Smooth muscle cell (in vitro differentiated cells): ENCODE results near the gene MYOZ3. TPM values are rescaled to one million over a fixed set of nuclear protein-coding genes. Genes with fewer than 3 reads are reported as not detected.

Source experiments
- DNase-seq: peaks from one replicate; lab custom pipeline; 2025; ENCODE audit not compliant: unreplicated experiment; lab: John Stamatoyannopoulos, UW
- H2AFZ ChIP-seq: fragments of 200-600 bp; sonication (generic); 2 replicates; pipeline ENCODE4 v1.6.0; 2016; ENCODE audit warnings: antibody characterized with exemption, low read depth, mild to moderate bottlenecking
- H3F3A ChIP-seq: fragments of 200-600 bp; sonication (generic); 2 replicates; pipeline ENCODE4 v1.6.0; 2017; ENCODE audit warnings: antibody characterized with exemption, low read depth
- H3K27ac ChIP-seq: fragments of 200-600 bp; sonication (generic); 2 replicates; pipeline ENCODE4 v1.5.1; 2016; ENCODE audit warnings: low read depth, mild to moderate bottlenecking
- H3K27me3 ChIP-seq: fragments of 200-600 bp; sonication (generic); 2 replicates; pipeline ENCODE4 v1.6.1; 2016; ENCODE audit warnings: low read depth, mild to moderate bottlenecking
- H3K36me3 ChIP-seq: fragments of 200-600 bp; sonication (generic); 2 replicates; pipeline ENCODE4 v1.5.1; 2016; ENCODE audit warnings: low read depth
- H3K4me1 ChIP-seq: fragments of 200-600 bp; sonication (generic); 2 replicates; pipeline ENCODE4 v1.5.1; 2016; ENCODE audit warnings: low read depth
- H3K4me2 ChIP-seq: fragments of 200-600 bp; sonication (generic); 2 replicates; pipeline ENCODE4 v1.6.0; 2016; ENCODE audit warnings: mild to moderate bottlenecking
- H3K4me3 ChIP-seq: fragments of 200-600 bp; sonication (generic); 2 replicates; pipeline ENCODE4 v1.5.1; 2016; ENCODE audit warnings: mild to moderate bottlenecking
- H3K79me2 ChIP-seq: fragments of 200-600 bp; sonication (generic); 2 replicates; pipeline ENCODE4 v1.6.0; 2016; ENCODE audit warnings: low read depth, mild to moderate bottlenecking
- H3K9ac ChIP-seq: fragments of 200-600 bp; sonication (generic); 2 replicates; pipeline ENCODE4 v1.6.0; 2016; ENCODE audit warnings: low read depth
- H3K9me3 ChIP-seq: fragments of 200-600 bp; sonication (generic); replicated peaks from 2 replicates; pipeline ENCODE4 v1.5.1; 2016; ENCODE audit warnings: low read depth
- H4K20me1 ChIP-seq: fragments of 200-600 bp; sonication (generic); 2 replicates; pipeline ENCODE4 v1.6.0; 2016; ENCODE audit warnings: low read depth
- CTCF ChIP-seq: fragments of 200-600 bp; sonication (generic); IDR thresholded peaks from 2 replicates; pipeline ENCODE4 v1.5.1; 2017; ENCODE audit warnings: borderline replicate concordance, mild to moderate bottlenecking, antibody characterized with exemption; ENCODE audit not compliant: insufficient read depth, poor library complexity, severe bottlenecking
- WGBS: methylation state at CpG from one replicate; pipeline ENCODE4 v1.1.7; 2016; ENCODE audit warnings: low lambda C conversion rate; 5-methylcytosine and 5-hydroxymethylcytosine counted together
- polyA plus RNA-seq: library from polyadenylated mRNA; unstranded; fragments of >200 nt; fragmentation: Nextera tagmentation; extraction: Ambion mirVana; gene quantifications from 2 replicates; pipeline ENCODE4 v1.2.1, GENCODE V29; 2016
- total RNA-seq: library from RNA; depleted of rRNA; stranded (reverse); fragments of >200 nt; gene quantifications from 2 replicates; pipeline ENCODE4 v1.2.3, GENCODE V29; 2014

Gene MYOZ3
- total and polyA plus RNA-seq, 2 experiments from 2014 or later, result 6.4 to 7.9 TPM

- peaks cover 5% of the 10 kb centered on the region for H3F3A ChIP-seq
- H2AFZ ChIP-seq, result no peak overlapping the region
- DNase-seq, result no peak
- H3K9me3 ChIP-seq, result no peaks in the 10 kb centered on the region
- WGBS, result 89% methylated on average over 3 of the region's 3 CpGs
- no peak for TF ChIP-seq CTCF
- peaks cover 17% of the 10 kb centered on the region for H3K79me2 ChIP-seq
- peaks cover 4% of the 10 kb centered on the region for H3K4me1 ChIP-seq
- no peak overlapping the region for H3K4me2 ChIP-seq
- H3K4me3 ChIP-seq, result no peak overlapping the region
- peaks cover 64% of the 10 kb centered on the region for H3K36me3 ChIP-seq
- H4K20me1 ChIP-seq, result peaks cover 9% of the 10 kb centered on the region
- no peaks in the 10 kb centered on the region for H3K27me3 ChIP-seq
- no peak overlapping the region for H3K9ac ChIP-seq
- no peak overlapping the region for H3K27ac ChIP-seq
Observed at GRCh38 chr5:150694612-150695011, 33.6 kb downstream of the MYOZ3 start.

- Histone ChIP-seq H3K9ac (peak overlapping the region; percentile 85), H4K20me1 (peaks cover 14% of the 10 kb centered on the region), H3F3A (no peaks in the 10 kb centered on the region), H3K4me2 (peak overlapping the region; percentile 91), H3K79me2 (peaks cover 30% of the 10 kb centered on the region), H3K36me3 (peaks cover 30% of the 10 kb centered on the region), H3K27ac (peak overlapping the region; percentile 75), H2AFZ (peak overlapping the region; percentile 71), H3K27me3 (no peaks in the 10 kb centered on the region), H3K4me1 (peaks cover 12% of the 10 kb centered on the region), H3K9me3 (no peaks in the 10 kb centered on the region), H3K4me3 (peak overlapping the region; percentile 85)
- 15% methylated on average over 15 of the region's 15 CpGs for whole genome bisulfite sequencing
- TF ChIP-seq CTCF, result no peak
- DNase-seq, result no peak
Observed at GRCh38 chr5:150700246-150700593, 39.2 kb downstream of the MYOZ3 start.

GRCh38 chr5:150700594-150701377, 39.7 kb downstream of the MYOZ3 start, which contains the start of gene RBM22:
Gene RBM22 (minus strand): TSS chr5:150701062. CDS start chr5:150700985, 77 bp downstream.
- Histone ChIP-seq H3F3A (no peaks in the 10 kb centered on the region), H3K36me3 (peaks cover 24% of the 10 kb centered on the region), H3K27ac (peak within 1 kb of the TSS; percentile 75), H3K4me1 (peaks cover 12% of the 10 kb centered on the region), H3K4me2 (peak within 1 kb of the TSS; percentile 91), H3K27me3 (no peaks in the 10 kb centered on the region), H3K9ac (peak within 1 kb of the TSS; percentile 85), H3K79me2 (peaks cover 30% of the 10 kb centered on the region), H2AFZ (peak within 1 kb of the TSS; percentile 71), H4K20me1 (peaks cover 14% of the 10 kb centered on the region), H3K9me3 (no peaks in the 10 kb centered on the region), H3K4me3 (peak within 1 kb of the TSS; percentile 85)
- peak; percentile 57 for TF ChIP-seq CTCF
- DNase-seq, result peak; percentile 54
- WGBS, result under 1% methylated on average over 44 of the region's 59 CpGs
